Muscle of leg (tissue), 11 donors: ENCODE measurements around the gene ARHGEF11. TPM values are rescaled to one million over a fixed set of nuclear protein-coding genes. Genes with fewer than 3 reads are reported as not detected.

Experiments used
- DNase-seq: peaks from one replicate; pipeline ENCODE4 v3.0.0; 2013
- H3K27ac ChIP-seq: one replicate; pipeline ENCODE4 v1.5.1; 2013; ENCODE audit warnings: mild to moderate bottlenecking, low read length, control low read depth
- H3K27me3 ChIP-seq: one replicate; pipeline ENCODE4 v1.6.1; 2013; ENCODE audit warnings: low read length; ENCODE audit not compliant: control insufficient read depth, insufficient read depth
- H3K36me3 ChIP-seq: one replicate; pipeline ENCODE4 v1.6.1; 2013; ENCODE audit warnings: low read length; ENCODE audit not compliant: control insufficient read depth, insufficient read depth
- H3K4me1 ChIP-seq: one replicate; pipeline ENCODE4 v1.6.1; 2013; ENCODE audit warnings: low read length; ENCODE audit not compliant: control insufficient read depth, insufficient read depth
- H3K4me3 ChIP-seq: one replicate; pipeline ENCODE4 v1.5.1; 2013; ENCODE audit warnings: low read length, control low read depth
- H3K9me3 ChIP-seq: replicated peaks from 2 replicates; pipeline ENCODE4 v1.6.1; 2013; ENCODE audit warnings: low read depth, low read length; ENCODE audit not compliant: control insufficient read depth
- WGBS: methylation state at CpG from one replicate; pipeline ENCODE4 v1.1.5; 2013; ENCODE audit warnings: missing lambda C conversion rate; ENCODE audit not compliant: insufficient coverage; 5-methylcytosine and 5-hydroxymethylcytosine counted together
- polyA plus RNA-seq, 8 donors: library from polyadenylated mRNA; unstranded; fragments of 120-200 nt; gene quantifications; one replicate each; pipeline versions ENCODE4 v1.2.1 to v1.2.3, GENCODE V29; 2013; ENCODE audit warnings: inconsistent platforms in 1 of 8, low replicate concordance in 1 of 8; ENCODE audit not compliant: insufficient read length in 8 of 8, insufficient read depth in 1 of 8
- total RNA-seq: library from RNA; stranded (reverse); fragments of 120-200 nt; gene quantifications from one replicate; pipeline ENCODE4 v1.2.4, GENCODE V29; 2013

Gene ARHGEF11
- total and polyA plus RNA-seq, 9 donors: 18.4 to 30.0 (median 22.3) TPM

- Histone ChIP-seq H3K9me3 (no peaks in the 10 kb centered on the region), H3K36me3 (peaks cover 90% of the 10 kb centered on the region), H3K27ac (no peak overlapping the region), H3K4me1 (no peaks in the 10 kb centered on the region), H3K4me3 (no peak overlapping the region), H3K27me3 (no peaks in the 10 kb centered on the region)
- DNase-seq: no peak
- 88% methylated on average over 6 of the region's 7 CpGs for WGBS
These were observed 106.7 kb downstream of the ARHGEF11 start for GRCh38 chr1:156938813-156939212.

GRCh38 chr1:156937883-156938282 is 107.7 kb downstream of the ARHGEF11 start:
- 91% methylated on average over 5 of the region's 8 CpGs for WGBS
- Histone ChIP-seq H3K4me1 (peaks cover 2% of the 10 kb centered on the region), H3K27ac (no peak overlapping the region), H3K36me3 (peaks cover 87% of the 10 kb centered on the region), H3K4me3 (no peak overlapping the region), H3K9me3 (no peaks in the 10 kb centered on the region), H3K27me3 (no peaks in the 10 kb centered on the region)
- no peak for DNase-seq

GRCh38 chr1:156936721-156937220 is 108.8 kb downstream of the ARHGEF11 start:
- H3K36me3 ChIP-seq: peaks cover 77% of the 10 kb centered on the region
- no peak for DNase-seq
- H3K27me3 ChIP-seq: no peaks in the 10 kb centered on the region
- no peaks in the 10 kb centered on the region for H3K9me3 ChIP-seq
- H3K4me1 ChIP-seq: peaks cover 7% of the 10 kb centered on the region
- H3K27ac ChIP-seq: no peak overlapping the region
- H3K4me3 ChIP-seq: no peak overlapping the region
- WGBS: 74% methylated on average over 7 of the region's 10 CpGs

GRCh38 chr1:156936191-156936590 is 109.4 kb downstream of the ARHGEF11 start:
- H3K4me3 ChIP-seq: no peak overlapping the region
- H3K4me1 ChIP-seq: peaks cover 10% of the 10 kb centered on the region
- H3K36me3 ChIP-seq: peaks cover 72% of the 10 kb centered on the region
- DNase-seq: no peak
- no peak overlapping the region for H3K27ac ChIP-seq
- no peaks in the 10 kb centered on the region for H3K9me3 ChIP-seq
- WGBS: 100% methylated on average over 2 of the region's 5 CpGs
- H3K27me3 ChIP-seq: no peaks in the 10 kb centered on the region

GRCh38 chr1:156935505-156936128 is 109.9 kb downstream of the ARHGEF11 start:
- no peak overlapping the region for H3K27ac ChIP-seq
- WGBS: no CpG with 5 or more reads among the region's 17 CpGs
- no peak overlapping the region for H3K4me3 ChIP-seq
- peaks cover 10% of the 10 kb centered on the region for H3K4me1 ChIP-seq
- DNase-seq: no peak
- no peaks in the 10 kb centered on the region for H3K9me3 ChIP-seq
- no peaks in the 10 kb centered on the region for H3K27me3 ChIP-seq
- H3K36me3 ChIP-seq: peaks cover 66% of the 10 kb centered on the region

GRCh38 chr1:156933136-156933535 is 112.4 kb downstream of the ARHGEF11 start:
- peaks cover 10% of the 10 kb centered on the region for H3K4me1 ChIP-seq
- no peaks in the 10 kb centered on the region for H3K9me3 ChIP-seq
- H3K27me3 ChIP-seq: peaks cover 14% of the 10 kb centered on the region
- WGBS: 63% methylated on average over 4 of the region's 6 CpGs
- DNase-seq: no peak
- no peak overlapping the region for H3K4me3 ChIP-seq
- H3K27ac ChIP-seq: no peak overlapping the region
- H3K36me3 ChIP-seq: peaks cover 41% of the 10 kb centered on the region

- Histone ChIP-seq H3K4me1 (peaks cover 19% of the 10 kb centered on the region), H3K4me3 (no peak overlapping the region), H3K9me3 (no peaks in the 10 kb centered on the region), H3K27me3 (peaks cover 24% of the 10 kb centered on the region), H3K27ac (no peak overlapping the region), H3K36me3 (peaks cover 31% of the 10 kb centered on the region)
- 52% methylated on average over 5 of the region's 8 CpGs for WGBS
- no peak for DNase-seq
These were observed 113.4 kb downstream of the ARHGEF11 start for GRCh38 chr1:156931974-156932710.

- peaks cover 20% of the 10 kb centered on the region for H3K4me1 ChIP-seq
- DNase-seq: no peak
- no peak overlapping the region for H3K4me3 ChIP-seq
- no peaks in the 10 kb centered on the region for H3K9me3 ChIP-seq
- no peak overlapping the region for H3K27ac ChIP-seq
- H3K36me3 ChIP-seq: peaks cover 23% of the 10 kb centered on the region
- WGBS: 71% methylated on average over 4 of the region's 11 CpGs
- peaks cover 31% of the 10 kb centered on the region for H3K27me3 ChIP-seq
These were observed 114.2 kb downstream of the ARHGEF11 start for GRCh38 chr1:156931211-156931952.

GRCh38 chr1:156930483-156930882 is 115.1 kb downstream of the ARHGEF11 start:
- H3K9me3 ChIP-seq: no peaks in the 10 kb centered on the region
- H3K4me1 ChIP-seq: peaks cover 20% of the 10 kb centered on the region
- peaks cover 37% of the 10 kb centered on the region for H3K27me3 ChIP-seq
- no peak for DNase-seq
- WGBS: 43% methylated on average over 4 of the region's 4 CpGs
- peaks cover 15% of the 10 kb centered on the region for H3K36me3 ChIP-seq
- H3K4me3 ChIP-seq: no peak overlapping the region
- no peak overlapping the region for H3K27ac ChIP-seq
